Astrocyte of the cerebellum (primary cell): Measurements from ENCODE around the gene GSDMA.

Experiments used
- DNase-seq: peaks from one replicate; pipeline ENCODE4 v3.0.0-alpha.2; 2011; ENCODE audit warnings: low read depth
- H3K4me3 ChIP-seq: 2 replicates; pipeline ENCODE4 v1.5.1; 2011; ENCODE audit warnings: mild to moderate bottlenecking, low read depth, low read length, moderate library complexity
- CTCF ChIP-seq: IDR thresholded peaks from 2 replicates; pipeline ENCODE4 v1.5.1; 2012; ENCODE audit warnings: low read length, low read depth, moderate library complexity, mild to moderate bottlenecking; ENCODE audit errors: missing control alignments
- in situ Hi-C: cut with HindIII; loops from 2 replicates; pipeline ENCODE4 v1.10.0; 2017; ENCODE audit warnings: low sequenced_read_pairs

The GSDMA gene

GRCh38 chr17:39979016-39979670, 16.3 kb downstream of the GSDMA start:
- no peak for TF ChIP-seq CTCF
- peak; percentile 77 for DNase-seq
- no peak overlapping the region for H3K4me3 ChIP-seq
- in situ Hi-C loops = loop anchor here (5.0 kb wide), 1 partner anchor 53 kb away; no protein-coding TSS in a partner anchor

- no peak for DNase-seq
- in situ Hi-C loops = loop anchor here (5.0 kb wide), 1 partner anchor 52 kb away; no protein-coding TSS in a partner anchor
- peak overlapping the region; percentile 88 for H3K4me3 ChIP-seq
- peak; percentile 17 for TF ChIP-seq CTCF
These were observed 17.1 kb downstream of the GSDMA start for GRCh38 chr17:39979893-39980350.

- H3K4me3 ChIP-seq = peak within 1 kb of the TSS; percentile 88
- peak; percentile 77 for TF ChIP-seq CTCF
- in situ Hi-C loops = no loop called here
These were observed 17.8 kb downstream of the GSDMA start, which contains the start of gene PSMD3 for GRCh38 chr17:39980351-39981206. Gene PSMD3 (plus strand): TSS chr17:39980807. CDS start chr17:39980971, 164 bp downstream.

GRCh38 chr17:39981207-39981741, 18.5 kb downstream of the GSDMA start:
- no peak for TF ChIP-seq CTCF
- peak overlapping the region; percentile 88 for H3K4me3 ChIP-seq
- DNase-seq = no peak
- in situ Hi-C loops = no loop called here

More at GRCh38 chr17:39980351-39981206, 17.8 kb downstream of the GSDMA start, which contains the start of gene PSMD3:
- DNase-seq = peak; percentile 100

GRCh38 chr17:39981766-39982375, 19.1 kb downstream of the GSDMA start:
- no peak for DNase-seq
- in situ Hi-C loops = no loop called here
- TF ChIP-seq CTCF = no peak
- peak overlapping the region; percentile 88 for H3K4me3 ChIP-seq
